PC-3 (cell line): ENCODE measurements around the gene NHERF2. TPM values are rescaled to one million over a fixed set of nuclear protein-coding genes. Genes with fewer than 3 reads are reported as not detected.
A peak's percentile ranks its signal among the peaks of the same experiment; 100 is the strongest.

Experiments used
- ATAC-seq: fragments of 200-7000 bp; cut with Tn5 transposase; 2 replicates; pipeline ENCODE4 v1.9.1; 2020; ENCODE audit warnings: mild to moderate bottlenecking, moderate library complexity
- BruUV-seq: library from RNA; stranded (reverse); fragments of 400-500 nt; replicated peaks from 2 replicates; lab custom pipeline; 2021; lab: Mats Ljungman, UMichigan
- CTCF ChIA-PET: fragments of 300-600 bp; sonication (Branson Sonifier 250); formaldehyde crosslinking; loops from one replicate; lab custom pipeline; 2022; ENCODE audit warnings: antibody characterized with exemption; lab: Charles Lee
- POLR2A ChIA-PET: fragments of 300-600 bp; sonication (Branson Sonifier 250); formaldehyde crosslinking; loops from one replicate; lab custom pipeline; 2022; ENCODE audit warnings: antibody characterized with exemption; ENCODE audit not compliant: unreplicated experiment; lab: Charles Lee
- DNase-seq: peaks from one replicate; pipeline ENCODE4 v3.0.0-alpha.2; 2015
- H2AFZ ChIP-seq: fragments of 300-600 bp; sonication (generic); 2 replicates; pipeline ENCODE4 v1.6.0; 2016; ENCODE audit warnings: antibody characterized with exemption, low read length
- H3F3A ChIP-seq: fragments of 300-600 bp; sonication (generic); one replicate; pipeline ENCODE4 v1.6.0; 2017; ENCODE audit warnings: antibody characterized with exemption, low read length, control low read depth, mild to moderate bottlenecking; ENCODE audit not compliant: unreplicated experiment
- H3K27ac ChIP-seq: fragments of 300-600 bp; sonication (generic); 2 replicates; pipeline ENCODE4 v1.5.1; 2016; ENCODE audit warnings: mild to moderate bottlenecking, low read length
- H3K27me3 ChIP-seq: fragments of 300-600 bp; sonication (generic); 2 replicates; pipeline ENCODE4 v1.6.1; 2016; ENCODE audit warnings: low read length, mixed read lengths
- H3K36me3 ChIP-seq: fragments of 300-600 bp; sonication (generic); 2 replicates; pipeline ENCODE4 v1.6.1; 2016; ENCODE audit warnings: low read depth, mixed run types, low read length, mixed read lengths
- H3K4me1 ChIP-seq: fragments of 300-600 bp; sonication (generic); 2 replicates; pipeline ENCODE4 v1.5.1; 2016; ENCODE audit warnings: low read length; ENCODE audit not compliant: insufficient read depth
- H3K4me2 ChIP-seq: fragments of 300-600 bp; sonication (generic); 2 replicates; pipeline ENCODE4 v1.6.0; 2016; ENCODE audit warnings: low read length
- H3K4me3 ChIP-seq: fragments of 300-600 bp; sonication (generic); 2 replicates; pipeline ENCODE4 v1.5.1; 2016; ENCODE audit warnings: mild to moderate bottlenecking, low read length, mixed read lengths
- H3K79me2 ChIP-seq: fragments of 300-600 bp; sonication (generic); 2 replicates; pipeline ENCODE4 v1.6.1; 2017; ENCODE audit warnings: low read length, mixed read lengths
- H3K9ac ChIP-seq: fragments of 300-600 bp; sonication (generic); 2 replicates; pipeline ENCODE4 v1.6.0; 2016; ENCODE audit warnings: mild to moderate bottlenecking, low read length
- H3K9me2 ChIP-seq: fragments of 300-600 bp; sonication (generic); replicated peaks from 2 replicates; pipeline ENCODE4 v1.6.1; 2016; ENCODE audit warnings: mixed run types, low read length, mixed read lengths
- H3K9me3 ChIP-seq: fragments of 300-600 bp; sonication (generic); 2 replicates; pipeline ENCODE4 v1.6.1; 2016; ENCODE audit warnings: low read length, mixed read lengths
- H4K20me1 ChIP-seq: fragments of 300-600 bp; sonication (generic); 2 replicates; pipeline ENCODE4 v1.6.1; 2016; ENCODE audit warnings: low read length, mixed read lengths
- EZH2 ChIP-seq: fragments of 300-600 bp; sonication (generic); IDR thresholded peaks from one replicate; pipeline ENCODE4 v1.6.1; 2017; ENCODE audit warnings: antibody characterized with exemption, mild to moderate bottlenecking, low read length; ENCODE audit not compliant: unreplicated experiment
- EZH2phosphoT487 ChIP-seq: fragments of 300-600 bp; sonication (generic); IDR thresholded peaks from 2 replicates; pipeline ENCODE4 v1.6.1; 2018; ENCODE audit warnings: mild to moderate bottlenecking, antibody characterized with exemption, low read length, borderline replicate concordance
- intact Hi-C: fragments of 100-400 bp; cut with micrococcal nuclease; formaldehyde crosslinking; loops from 2 replicates; pipeline ENCODE4 v1.9.0; 2023
- total RNA-seq: library from RNA; depleted of rRNA; stranded (reverse); fragments of >200 nt; gene quantifications from 2 replicates; pipeline ENCODE4 v1.2.3, GENCODE V29; 2014
- TF ChIP-seq, protein P1 (sequence below): fragments of 300-600 bp; sonication (generic); conservative IDR thresholded peaks from 2 replicates; pipeline ENCODE4 v1.5.1; 2017; ENCODE audit warnings: antibody characterized with exemption, low read depth, mild to moderate bottlenecking, low read length

NHERF2 gene
- total RNA-seq, 1 experiment from 2014 or later, result 145 TPM

- H3K79me2 ChIP-seq, result peaks cover 36% of the 10 kb centered on the region
- BruUV-seq, result TSS peak; percentile 4
- no peak overlapping the region for H2AFZ ChIP-seq
- H3K9ac ChIP-seq, result no peak overlapping the region
- ATAC-seq (no peak), DNase-seq (no peak)
- no peaks in the 10 kb centered on the region for H3F3A ChIP-seq
- TF ChIP-seq EZH2 (no peak), EZH2phosphoT487 (no peak)
- TF ChIP-seq, protein P1, sequence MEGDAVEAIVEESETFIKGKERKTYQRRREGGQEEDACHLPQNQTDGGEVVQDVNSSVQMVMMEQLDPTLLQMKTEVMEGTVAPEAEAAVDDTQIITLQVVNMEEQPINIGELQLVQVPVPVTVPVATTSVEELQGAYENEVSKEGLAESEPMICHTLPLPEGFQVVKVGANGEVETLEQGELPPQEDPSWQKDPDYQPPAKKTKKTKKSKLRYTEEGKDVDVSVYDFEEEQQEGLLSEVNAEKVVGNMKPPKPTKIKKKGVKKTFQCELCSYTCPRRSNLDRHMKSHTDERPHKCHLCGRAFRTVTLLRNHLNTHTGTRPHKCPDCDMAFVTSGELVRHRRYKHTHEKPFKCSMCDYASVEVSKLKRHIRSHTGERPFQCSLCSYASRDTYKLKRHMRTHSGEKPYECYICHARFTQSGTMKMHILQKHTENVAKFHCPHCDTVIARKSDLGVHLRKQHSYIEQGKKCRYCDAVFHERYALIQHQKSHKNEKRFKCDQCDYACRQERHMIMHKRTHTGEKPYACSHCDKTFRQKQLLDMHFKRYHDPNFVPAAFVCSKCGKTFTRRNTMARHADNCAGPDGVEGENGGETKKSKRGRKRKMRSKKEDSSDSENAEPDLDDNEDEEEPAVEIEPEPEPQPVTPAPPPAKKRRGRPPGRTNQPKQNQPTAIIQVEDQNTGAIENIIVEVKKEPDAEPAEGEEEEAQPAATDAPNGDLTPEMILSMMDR, result no peak
- H3K9me3 ChIP-seq, result no peaks in the 10 kb centered on the region
- H3K36me3 ChIP-seq, result no peaks in the 10 kb centered on the region; the same call in 1 of the 2 replicates
- H3K4me3 ChIP-seq, result no peak overlapping the region
- H3K9me2 ChIP-seq, result no peaks in the 10 kb centered on the region
- H3K27me3 ChIP-seq, result no peaks in the 10 kb centered on the region
- POLR2A ChIA-PET, result no interaction called here
- no peaks in the 10 kb centered on the region for H4K20me1 ChIP-seq
- intact Hi-C loops, result no loop called here
- peaks cover 76% of the 10 kb centered on the region for H3K4me1 ChIP-seq
- no peak overlapping the region for H3K27ac ChIP-seq
- CTCF ChIA-PET, result no interaction called here
- H3K4me2 ChIP-seq, result no peak overlapping the region
These were observed 11.1 kb downstream of the NHERF2 start for GRCh38 chr16:2037647-2038381.

- Histone ChIP-seq H3K27ac (peak overlapping the region; percentile 100), H3K4me3 (no peak overlapping the region), H2AFZ (no peak overlapping the region), H3K36me3 (no peaks in the 10 kb centered on the region; the same call in 1 of the 2 replicates), H3K27me3 (no peaks in the 10 kb centered on the region), H3K9me2 (no peaks in the 10 kb centered on the region), H4K20me1 (no peaks in the 10 kb centered on the region), H3F3A (no peaks in the 10 kb centered on the region), H3K9me3 (no peaks in the 10 kb centered on the region), H3K79me2 (peaks cover 31% of the 10 kb centered on the region), H3K4me2 (peak overlapping the region; percentile 35), H3K9ac (peak overlapping the region; percentile 67), H3K4me1 (peaks cover 76% of the 10 kb centered on the region)
- ATAC-seq (no peak), DNase-seq (no peak)
- ChIA-PET POLR2A (interaction anchor here (0.5 to 0.6 kb wide), 3 partner anchors 52 to 117 kb away, joined by 3 to 5 read pairs (median 4); partner anchors contain the start of gene TRAF7), CTCF (no interaction called here)
- TF ChIP-seq EZH2phosphoT487 (no peak), EZH2 (no peak)
- TF ChIP-seq, protein P1, result no peak
- BruUV-seq, result no TSS peak
- intact Hi-C loops, result no loop called here
These were observed 11.9 kb downstream of the NHERF2 start for GRCh38 chr16:2038382-2039231.
